GM21390 (cell line): ENCODE measurements around the gene ABCC6.
"Not testable (repeated sequence)": the region's sequence is repeated elsewhere in the genome, so short reads cannot be mapped to it uniquely, and the experiment has no call there.

Experiments used
- ATAC-seq: cut with Tn5 transposase; IDR thresholded peaks from one replicate; pipeline ENCODE4 v1.9.1; 2021; ENCODE audit not compliant: unreplicated experiment

The ABCC6 gene

GRCh38 chr16:16222850-16223661 lies at the start of gene ABCC6:
Gene ABCC6, minus strand, starts transcription at chr16:16223494. Its CDS starts 60 bp downstream, at chr16:16223434.
- ATAC-seq: not testable (repeated sequence)

GRCh38 chr16:16272573-16273221 lies 49.4 kb upstream of the ABCC6 start:
- ATAC-seq: not testable (repeated sequence)

DNA sequence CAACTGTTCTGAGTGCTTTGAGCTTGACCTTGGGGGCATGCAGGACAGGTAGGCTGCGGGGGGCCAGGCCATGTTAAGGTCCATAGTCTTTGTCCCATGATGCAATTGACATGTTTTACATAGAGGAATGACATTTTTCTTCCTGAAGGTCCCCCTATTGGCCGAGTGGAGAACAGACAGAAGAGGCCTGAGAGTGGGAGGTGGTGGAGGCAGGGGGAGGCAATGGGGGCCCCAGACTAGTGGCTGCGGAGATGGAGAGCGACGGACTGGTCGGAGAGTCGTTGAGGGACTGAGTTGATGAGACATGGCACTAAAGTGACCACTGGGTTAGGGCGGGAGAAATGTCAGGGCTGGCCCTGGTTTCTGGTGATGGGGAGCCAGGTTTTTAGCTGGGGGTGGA lies 48.4 kb upstream of the ABCC6 start:
- not testable (repeated sequence) for ATAC-seq

DNA sequence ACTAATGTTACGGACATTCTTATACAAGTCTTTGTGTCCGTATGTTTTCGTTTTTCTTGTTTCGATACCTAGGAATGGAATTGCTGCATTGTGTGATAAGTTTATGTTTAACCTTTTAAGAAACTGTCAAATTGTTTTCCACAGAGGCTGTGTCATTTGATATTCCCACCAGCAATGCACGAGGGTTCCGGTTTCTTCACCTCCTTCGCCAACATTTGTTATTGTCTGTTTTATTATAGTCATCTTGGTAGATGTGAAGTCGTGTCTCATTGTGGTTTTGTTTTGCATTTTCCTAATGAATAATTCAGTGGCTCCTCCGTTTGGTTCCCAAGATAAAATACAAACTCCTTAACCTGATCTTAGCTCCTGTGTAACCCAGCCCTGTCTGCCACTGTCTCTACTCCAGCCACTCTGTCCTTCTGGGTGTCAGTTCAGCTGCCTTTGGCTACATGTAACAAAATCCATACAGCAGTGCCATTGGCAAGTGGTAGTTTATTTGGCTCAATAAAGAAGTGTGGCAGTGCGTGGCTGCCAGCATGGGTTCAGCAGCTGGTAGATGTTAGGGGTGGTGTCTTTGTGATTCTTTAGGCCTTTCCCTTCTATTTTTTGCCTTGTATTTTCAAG lies 45.0 kb upstream of the ABCC6 start:
- ATAC-seq: not testable (repeated sequence)

DNA sequence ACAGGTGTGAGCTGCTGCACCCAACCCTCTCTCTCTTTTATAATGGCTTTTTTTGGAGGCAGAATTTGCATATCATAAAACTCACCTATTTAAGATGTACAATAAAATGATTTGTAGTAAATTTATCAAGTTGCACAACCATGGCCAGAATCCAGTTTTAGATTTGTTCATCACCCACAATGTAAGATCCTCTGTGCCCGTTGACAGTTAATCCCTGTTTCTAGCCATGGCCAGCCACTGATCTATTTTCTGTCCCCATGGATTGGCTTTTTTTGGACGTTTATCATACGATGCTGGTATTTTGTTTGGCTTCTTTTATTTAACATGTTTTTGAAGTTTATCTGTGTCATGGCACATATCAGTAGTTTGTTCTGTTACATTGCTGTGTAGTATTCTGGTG lies 44.4 kb upstream of the ABCC6 start:
- not testable (repeated sequence) for ATAC-seq

- not testable (repeated sequence) for ATAC-seq
These were observed 41.8 kb upstream of the ABCC6 start for GRCh38 chr16:16265044-16265443.

GRCh38 chr16:16263947-16264346 lies 40.7 kb upstream of the ABCC6 start:
- not testable (repeated sequence) for ATAC-seq

- not testable (repeated sequence) for ATAC-seq
These were observed 39.8 kb upstream of the ABCC6 start for GRCh38 chr16:16262954-16263555.

DNA sequence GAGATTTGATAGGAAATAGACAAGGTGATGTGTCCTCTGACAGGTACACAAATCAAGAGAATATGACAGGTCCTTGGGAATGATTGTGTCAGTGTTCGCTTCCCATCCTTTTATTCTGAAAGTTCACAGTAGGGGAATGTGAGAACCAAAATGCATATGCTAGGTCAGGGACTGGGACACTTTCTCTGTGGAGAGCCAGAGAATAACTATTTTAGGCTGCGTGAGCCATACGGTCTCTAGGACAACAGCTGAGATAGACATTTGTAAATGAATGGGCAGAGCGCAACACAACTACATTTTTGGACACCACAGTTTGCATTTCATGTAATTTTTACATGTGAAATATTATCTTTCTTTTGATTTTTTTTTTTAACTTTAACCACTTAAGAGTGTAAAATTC lies 36.7 kb upstream of the ABCC6 start:
- not testable (repeated sequence) for ATAC-seq

DNA sequence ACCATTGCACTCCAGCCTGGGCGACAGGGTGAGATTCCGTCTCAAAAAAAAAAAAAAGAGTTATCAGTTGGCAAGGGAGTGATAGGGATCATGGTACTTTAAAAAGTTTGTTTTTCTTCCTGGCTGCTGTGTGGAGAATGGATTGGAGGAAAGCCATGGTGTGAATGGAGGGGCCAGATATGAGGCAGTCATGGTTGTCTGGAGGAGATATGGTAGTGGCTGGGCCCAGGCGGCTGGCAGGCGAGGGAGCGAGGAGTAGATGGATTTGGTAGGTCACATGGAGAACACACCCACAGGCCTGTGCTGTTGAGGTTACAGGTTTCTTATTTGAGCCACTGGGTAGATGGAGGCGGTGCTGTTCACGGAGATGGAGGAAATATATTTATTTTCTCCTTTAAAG lies 35.5 kb upstream of the ABCC6 start:
- not testable (repeated sequence) for ATAC-seq

DNA sequence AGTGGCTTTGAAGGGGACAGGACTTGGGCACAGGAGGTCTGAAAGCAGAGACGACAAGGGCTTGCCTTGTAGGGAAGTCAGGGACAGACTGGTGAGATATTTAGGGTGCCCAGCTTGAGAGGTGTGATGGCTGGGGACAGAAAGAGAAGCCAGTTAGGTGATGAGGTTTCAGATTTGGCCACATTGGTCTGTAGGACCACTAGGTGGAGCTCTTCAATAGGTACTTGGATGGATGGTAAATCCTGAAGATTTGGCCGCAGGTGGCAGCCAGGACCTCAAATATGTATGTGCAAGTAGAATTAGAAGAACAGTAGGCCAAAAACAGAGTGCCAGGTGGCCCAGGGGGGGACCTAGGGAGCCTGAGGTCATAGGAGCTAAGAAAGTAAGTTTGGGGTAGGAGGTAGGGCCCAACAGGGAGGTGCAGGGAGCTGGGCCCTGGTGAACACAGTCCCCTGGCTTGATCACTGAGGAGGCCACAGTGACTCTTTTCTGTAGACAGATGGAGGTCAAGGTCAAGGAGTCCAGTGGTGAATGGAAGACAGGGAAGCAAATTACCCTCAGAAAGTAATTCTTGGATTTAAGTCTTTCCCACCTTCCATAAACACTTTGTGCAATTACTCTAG lies 34.1 kb upstream of the ABCC6 start:
- ATAC-seq: not testable (repeated sequence)

DNA sequence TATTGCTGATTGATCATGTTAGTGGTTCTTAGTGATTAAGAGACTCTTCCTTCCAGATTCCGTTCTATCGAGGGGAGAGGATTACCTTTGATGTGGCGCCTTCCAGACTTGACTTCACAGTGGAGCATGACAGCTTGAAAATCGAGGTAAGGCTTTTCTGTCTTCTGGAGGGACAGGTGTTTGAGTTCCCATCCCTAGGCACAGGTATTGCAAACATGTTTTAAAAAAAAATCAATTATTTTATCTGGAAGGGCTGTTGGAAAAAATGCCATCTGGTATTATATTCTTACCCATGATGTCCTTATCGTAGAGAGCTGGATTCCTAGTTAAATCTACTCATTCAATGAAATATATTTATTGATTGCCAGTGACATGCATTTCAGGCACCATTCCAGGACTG lies 29.1 kb upstream of the ABCC6 start:
- ATAC-seq: not testable (repeated sequence)

- ATAC-seq: not testable (repeated sequence)
These were observed 26.5 kb upstream of the ABCC6 start for GRCh38 chr16:16249621-16250330.

- ATAC-seq: not testable (repeated sequence)
These were observed 24.1 kb upstream of the ABCC6 start for GRCh38 chr16:16247439-16247838.

DNA sequence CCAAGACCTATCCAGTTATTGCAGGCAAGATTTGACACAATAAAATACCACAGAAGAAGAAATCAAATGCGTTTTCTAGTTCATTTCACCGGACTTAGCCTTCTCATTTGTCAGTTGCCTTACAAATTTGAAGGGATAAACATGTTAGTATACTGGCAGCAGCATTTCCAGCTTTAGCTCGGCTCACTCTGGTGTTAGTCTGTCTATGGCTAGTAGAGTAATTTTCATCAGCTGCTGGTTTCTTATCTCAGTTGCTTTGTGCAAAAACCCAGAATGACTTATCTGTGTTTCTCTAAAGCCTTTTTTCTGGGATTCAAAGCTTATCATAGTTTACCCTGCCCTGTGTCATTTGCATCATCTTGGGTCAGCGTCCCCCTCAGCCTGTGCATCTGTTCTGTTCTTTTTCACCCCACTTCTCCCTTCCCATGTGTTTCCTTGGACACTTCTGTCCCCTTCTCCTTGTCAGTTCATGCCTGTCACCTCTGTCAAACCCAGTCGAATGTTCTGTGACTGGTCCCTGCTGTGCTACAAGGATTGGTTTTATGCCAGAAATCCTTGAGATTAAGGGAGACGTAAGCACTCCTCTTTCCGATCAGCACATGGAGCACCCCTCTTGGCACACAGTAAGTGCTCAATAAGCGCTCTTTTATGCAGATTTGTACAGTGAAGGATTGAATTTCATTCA lies 23.4 kb upstream of the ABCC6 start:
- ATAC-seq: not testable (repeated sequence)

- ATAC-seq: not testable (repeated sequence)
These were observed 20.6 kb upstream of the ABCC6 start for GRCh38 chr16:16243886-16244285.

GRCh38 chr16:16240667-16241066 lies 17.4 kb upstream of the ABCC6 start:
- not testable (repeated sequence) for ATAC-seq

DNA sequence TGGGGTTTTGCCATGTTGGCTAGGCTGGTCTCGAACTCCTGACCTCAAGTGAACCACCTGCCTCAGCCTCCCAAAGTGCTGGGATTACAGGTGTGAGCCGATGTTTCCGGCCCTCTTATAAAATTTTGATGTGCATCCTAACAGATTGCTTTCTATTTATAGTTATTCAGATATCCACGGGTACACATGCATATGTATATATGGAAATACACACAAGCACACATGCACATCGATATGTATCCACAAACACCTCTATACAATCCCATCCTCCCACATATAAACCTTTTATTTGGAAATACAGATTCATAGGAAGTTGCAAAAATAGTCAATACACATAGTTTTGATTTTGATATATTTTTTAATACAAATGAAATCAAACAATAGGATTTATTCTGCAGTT lies 14.4 kb upstream of the ABCC6 start:
- not testable (repeated sequence) for ATAC-seq

- ATAC-seq: not testable (repeated sequence)
These were observed 13.8 kb upstream of the ABCC6 start for GRCh38 chr16:16237071-16237470.

- ATAC-seq: peak; percentile 40
These were observed 9.4 kb upstream of the ABCC6 start for GRCh38 chr16:16232692-16233061.
